Neural progenitor cell (in vitro differentiated cells): Measurements from ENCODE around the gene UBA6.

Experiments used
- CTCF ChIP-seq: fragments of 200-600 bp; sonication (generic); IDR thresholded peaks from 2 replicates; pipeline ENCODE4 v1.5.1; 2017; ENCODE audit warnings: antibody characterized with exemption, mild to moderate bottlenecking
- EZH2 ChIP-seq: fragments of 200-600 bp; sonication (generic); IDR thresholded peaks from 2 replicates; pipeline ENCODE4 v1.6.1; 2017; ENCODE audit warnings: antibody characterized with exemption, mild to moderate bottlenecking, moderate library complexity
- EZH2phosphoT487 ChIP-seq: fragments of 200-600 bp; sonication (generic); IDR thresholded peaks from 2 replicates; pipeline ENCODE4 v1.6.1; 2017; ENCODE audit warnings: antibody characterized with exemption

- TF ChIP-seq CTCF (no peak), EZH2phosphoT487 (no peak), EZH2 (no peak)
Measured at GRCh38 chr4:67566335-67566734, 134.6 kb downstream of the UBA6 start.
